ENCODE data around the gene TTC33.

DNA sequence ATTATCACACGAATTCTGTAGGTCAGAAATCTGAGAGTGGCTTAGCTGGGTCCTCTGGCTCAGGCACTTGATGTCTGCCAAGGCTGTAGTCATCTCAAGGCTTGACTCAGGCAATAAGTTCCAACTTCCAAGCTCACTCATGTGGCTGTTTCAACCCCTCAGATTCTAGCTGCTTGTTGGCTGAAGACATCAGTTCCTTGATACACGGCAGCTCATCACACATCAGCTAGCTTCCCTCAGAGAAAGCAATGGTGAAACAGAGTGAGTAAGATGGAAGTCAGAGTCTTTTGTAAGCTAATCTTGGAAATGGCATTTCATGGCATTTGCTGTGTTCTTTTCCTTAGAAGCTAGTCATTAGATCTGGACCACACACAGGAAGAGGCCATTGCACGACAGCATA, 280.2 kb downstream of the TTC33 start:
- TF ChIP-seq, protein P1, sequence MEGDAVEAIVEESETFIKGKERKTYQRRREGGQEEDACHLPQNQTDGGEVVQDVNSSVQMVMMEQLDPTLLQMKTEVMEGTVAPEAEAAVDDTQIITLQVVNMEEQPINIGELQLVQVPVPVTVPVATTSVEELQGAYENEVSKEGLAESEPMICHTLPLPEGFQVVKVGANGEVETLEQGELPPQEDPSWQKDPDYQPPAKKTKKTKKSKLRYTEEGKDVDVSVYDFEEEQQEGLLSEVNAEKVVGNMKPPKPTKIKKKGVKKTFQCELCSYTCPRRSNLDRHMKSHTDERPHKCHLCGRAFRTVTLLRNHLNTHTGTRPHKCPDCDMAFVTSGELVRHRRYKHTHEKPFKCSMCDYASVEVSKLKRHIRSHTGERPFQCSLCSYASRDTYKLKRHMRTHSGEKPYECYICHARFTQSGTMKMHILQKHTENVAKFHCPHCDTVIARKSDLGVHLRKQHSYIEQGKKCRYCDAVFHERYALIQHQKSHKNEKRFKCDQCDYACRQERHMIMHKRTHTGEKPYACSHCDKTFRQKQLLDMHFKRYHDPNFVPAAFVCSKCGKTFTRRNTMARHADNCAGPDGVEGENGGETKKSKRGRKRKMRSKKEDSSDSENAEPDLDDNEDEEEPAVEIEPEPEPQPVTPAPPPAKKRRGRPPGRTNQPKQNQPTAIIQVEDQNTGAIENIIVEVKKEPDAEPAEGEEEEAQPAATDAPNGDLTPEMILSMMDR (IDR thresholded peaks at IDR 0.05; ENCODE audit: poor library complexity, severe bottlenecking) = no peak
- no peak for TF ChIP-seq EZH2 (IDR thresholded peaks at IDR 0.05; ENCODE audit: borderline replicate concordance, insufficient read depth, low read length, poor library complexity, severe bottlenecking)
- TF ChIP-seq RAD21 (conservative IDR thresholded peaks at IDR 0.05) = no peak
- TF ChIP-seq POLR2AphosphoS5 (IDR thresholded peaks at IDR 0.05) = no peak
- TF ChIP-seq, protein P2, sequence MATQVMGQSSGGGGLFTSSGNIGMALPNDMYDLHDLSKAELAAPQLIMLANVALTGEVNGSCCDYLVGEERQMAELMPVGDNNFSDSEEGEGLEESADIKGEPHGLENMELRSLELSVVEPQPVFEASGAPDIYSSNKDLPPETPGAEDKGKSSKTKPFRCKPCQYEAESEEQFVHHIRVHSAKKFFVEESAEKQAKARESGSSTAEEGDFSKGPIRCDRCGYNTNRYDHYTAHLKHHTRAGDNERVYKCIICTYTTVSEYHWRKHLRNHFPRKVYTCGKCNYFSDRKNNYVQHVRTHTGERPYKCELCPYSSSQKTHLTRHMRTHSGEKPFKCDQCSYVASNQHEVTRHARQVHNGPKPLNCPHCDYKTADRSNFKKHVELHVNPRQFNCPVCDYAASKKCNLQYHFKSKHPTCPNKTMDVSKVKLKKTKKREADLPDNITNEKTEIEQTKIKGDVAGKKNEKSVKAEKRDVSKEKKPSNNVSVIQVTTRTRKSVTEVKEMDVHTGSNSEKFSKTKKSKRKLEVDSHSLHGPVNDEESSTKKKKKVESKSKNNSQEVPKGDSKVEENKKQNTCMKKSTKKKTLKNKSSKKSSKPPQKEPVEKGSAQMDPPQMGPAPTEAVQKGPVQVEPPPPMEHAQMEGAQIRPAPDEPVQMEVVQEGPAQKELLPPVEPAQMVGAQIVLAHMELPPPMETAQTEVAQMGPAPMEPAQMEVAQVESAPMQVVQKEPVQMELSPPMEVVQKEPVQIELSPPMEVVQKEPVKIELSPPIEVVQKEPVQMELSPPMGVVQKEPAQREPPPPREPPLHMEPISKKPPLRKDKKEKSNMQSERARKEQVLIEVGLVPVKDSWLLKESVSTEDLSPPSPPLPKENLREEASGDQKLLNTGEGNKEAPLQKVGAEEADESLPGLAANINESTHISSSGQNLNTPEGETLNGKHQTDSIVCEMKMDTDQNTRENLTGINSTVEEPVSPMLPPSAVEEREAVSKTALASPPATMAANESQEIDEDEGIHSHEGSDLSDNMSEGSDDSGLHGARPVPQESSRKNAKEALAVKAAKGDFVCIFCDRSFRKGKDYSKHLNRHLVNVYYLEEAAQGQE (IDR thresholded peaks at IDR 0.05; ENCODE audit: borderline replicate concordance) = no peak
- TF ChIP-seq TAF1 (IDR thresholded peaks at IDR 0.05; ENCODE audit: low read depth) = no peak

Measured in neural cell (in vitro differentiated cells).